ENCODE results near the gene KCNAB3.

KCNAB3 gene

GRCh38 chr17:7916385-7916682 lies 13.3 kb downstream of the KCNAB3 start:
- no peaks in the 10 kb centered on the region for H3K36me3 ChIP-seq (ENCODE audit: control insufficient read depth, insufficient read depth, low read length)
- peaks cover 5% of the 10 kb centered on the region; the same call in 1 of the 2 replicates for H3K4me1 ChIP-seq (ENCODE audit: control insufficient read depth, insufficient read depth, low read length)
- H3K4me3 ChIP-seq (ENCODE audit: low read depth, low read length): peak overlapping the region; percentile 63; the same call in 1 of the 2 replicates
- H3K27me3 ChIP-seq (ENCODE audit: control insufficient read depth, insufficient read depth, low read length): peaks cover 42% of the 10 kb centered on the region
- no peak overlapping the region for H3K9ac ChIP-seq (ENCODE audit: low read depth, low read length)
- no peak overlapping the region for H3K27ac ChIP-seq (ENCODE audit: low read depth, low read length)
- H3K9me3 ChIP-seq (ENCODE audit: control insufficient read depth, insufficient read depth, low read length): no peaks in the 10 kb centered on the region

DNA sequence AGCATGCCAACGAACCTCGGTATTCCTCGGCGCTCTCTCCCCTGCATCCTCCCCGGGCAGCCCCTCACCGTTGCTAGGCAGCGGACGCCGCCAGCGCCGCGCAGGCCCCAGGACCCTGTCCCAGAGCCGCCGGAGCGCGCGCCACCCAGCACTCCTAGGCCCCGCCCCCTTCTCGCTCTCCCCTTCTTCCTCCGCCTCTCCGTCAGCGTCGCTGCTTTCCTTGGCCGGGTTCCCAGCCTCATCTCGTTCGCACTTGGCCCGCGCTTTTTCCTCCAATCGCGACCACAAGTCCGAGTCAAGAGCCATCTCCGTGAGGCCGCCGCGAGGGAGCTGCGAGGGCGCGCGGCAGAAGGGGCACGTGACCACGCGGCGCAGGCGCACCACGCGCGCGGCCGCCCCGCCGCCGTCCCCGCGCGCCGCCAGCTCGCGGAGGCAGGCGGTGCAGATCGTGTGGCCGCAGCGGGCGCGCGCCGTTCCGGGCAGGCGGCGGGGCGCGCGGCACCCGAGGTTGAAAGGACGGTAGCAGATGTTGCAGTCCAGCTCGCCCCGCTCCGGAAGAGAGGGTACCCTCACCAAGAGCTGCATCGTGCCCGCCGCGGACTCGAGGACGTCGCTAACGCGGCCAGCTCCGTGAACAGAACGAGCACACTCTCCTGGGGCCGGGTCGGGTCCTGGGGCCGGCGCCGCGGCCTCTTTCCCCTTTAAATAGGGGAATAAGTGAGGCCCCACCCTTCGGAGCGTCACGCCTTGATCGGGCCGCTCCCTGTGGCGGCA lies 13.9 kb downstream of the KCNAB3 start, which contains the start of gene RNF227:
TSS of gene RNF227 (minus strand) at position 679 of the 774 bp plus-strand sequence. CDS start at position 585, 94 bp downstream.
- Histone ChIP-seq H3K27me3 (ENCODE audit: control insufficient read depth, insufficient read depth, low read length) (peaks cover 37% of the 10 kb centered on the region), H3K9ac (ENCODE audit: low read depth, low read length) (peak within 1 kb of the TSS; percentile 17; the same call in 1 of the 2 replicates), H3K27ac (ENCODE audit: low read depth, low read length) (no peak within 1 kb of the TSS), H3K9me3 (ENCODE audit: control insufficient read depth, insufficient read depth, low read length) (no peaks in the 10 kb centered on the region), H3K4me3 (ENCODE audit: low read depth, low read length) (peak within 1 kb of the TSS; percentile 63), H3K4me1 (ENCODE audit: control insufficient read depth, insufficient read depth, low read length) (peaks cover 5% of the 10 kb centered on the region; the same call in 1 of the 2 replicates), H3K36me3 (ENCODE audit: control insufficient read depth, insufficient read depth, low read length) (0 out of 2 replicates have a peak, but pooled peaks cover 1% of the 10 kb centered on the region)

DNA sequence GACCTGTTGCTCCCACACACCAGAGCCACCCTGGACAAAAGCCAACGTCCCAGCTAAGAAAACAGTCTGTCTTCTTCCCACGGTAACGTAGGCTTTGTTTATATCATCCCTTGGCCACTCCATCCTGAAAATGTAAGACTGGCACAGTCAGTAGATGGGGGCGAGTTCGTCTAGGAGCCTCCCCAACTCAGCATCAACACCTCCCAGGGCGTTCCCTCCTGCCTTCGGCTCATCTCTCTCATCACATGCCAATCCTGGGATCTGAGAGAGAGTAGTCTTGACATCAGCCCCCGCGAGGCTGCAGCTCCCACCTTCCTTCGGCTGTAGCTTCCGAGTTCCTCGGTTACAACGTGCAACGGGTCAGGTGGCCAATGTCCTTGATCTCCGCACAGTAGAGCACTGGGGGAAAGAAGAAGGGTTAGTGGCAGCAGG lies 14.5 kb downstream of the KCNAB3 start:
- no peak overlapping the region for H3K9ac ChIP-seq (ENCODE audit: low read depth, low read length)
- H3K4me1 ChIP-seq (ENCODE audit: control insufficient read depth, insufficient read depth, low read length): peaks cover 5% of the 10 kb centered on the region; the same call in 1 of the 2 replicates
- H3K27ac ChIP-seq (ENCODE audit: low read depth, low read length): no peak overlapping the region
- H3K27me3 ChIP-seq (ENCODE audit: control insufficient read depth, insufficient read depth, low read length): peaks cover 34% of the 10 kb centered on the region
- H3K4me3 ChIP-seq (ENCODE audit: low read depth, low read length): peak overlapping the region; percentile 63
- no peaks in the 10 kb centered on the region for H3K9me3 ChIP-seq (ENCODE audit: control insufficient read depth, insufficient read depth, low read length)
- H3K36me3 ChIP-seq (ENCODE audit: control insufficient read depth, insufficient read depth, low read length): 0 out of 2 replicates have a peak, but pooled peaks cover 5% of the 10 kb centered on the region

- peaks cover 5% of the 10 kb centered on the region; the same call in 1 of the 2 replicates for H3K4me1 ChIP-seq (ENCODE audit: control insufficient read depth, insufficient read depth, low read length)
- H3K27ac ChIP-seq (ENCODE audit: low read depth, low read length): no peak overlapping the region
- H3K36me3 ChIP-seq (ENCODE audit: control insufficient read depth, insufficient read depth, low read length): peaks cover 13% of the 10 kb centered on the region; the same call in 1 of the 2 replicates
- no peak overlapping the region for H3K4me3 ChIP-seq (ENCODE audit: low read depth, low read length)
- peaks cover 28% of the 10 kb centered on the region for H3K27me3 ChIP-seq (ENCODE audit: control insufficient read depth, insufficient read depth, low read length)
- no peak overlapping the region for H3K9ac ChIP-seq (ENCODE audit: low read depth, low read length)
- no peaks in the 10 kb centered on the region for H3K9me3 ChIP-seq (ENCODE audit: control insufficient read depth, insufficient read depth, low read length)
Measured at GRCh38 chr17:7912927-7913524, 16.6 kb downstream of the KCNAB3 start.

GRCh38 chr17:7911116-7911515 lies 18.5 kb downstream of the KCNAB3 start:
- H3K36me3 ChIP-seq (ENCODE audit: control insufficient read depth, insufficient read depth, low read length): peaks cover 25% of the 10 kb centered on the region
- peaks cover 13% of the 10 kb centered on the region for H3K27me3 ChIP-seq (ENCODE audit: control insufficient read depth, insufficient read depth, low read length)
- H3K27ac ChIP-seq (ENCODE audit: low read depth, low read length): no peak overlapping the region
- H3K9me3 ChIP-seq (ENCODE audit: control insufficient read depth, insufficient read depth, low read length): no peaks in the 10 kb centered on the region
- peaks cover 5% of the 10 kb centered on the region; the same call in 1 of the 2 replicates for H3K4me1 ChIP-seq (ENCODE audit: control insufficient read depth, insufficient read depth, low read length)
- H3K9ac ChIP-seq (ENCODE audit: low read depth, low read length): no peak overlapping the region
- no peak overlapping the region for H3K4me3 ChIP-seq (ENCODE audit: low read depth, low read length)

DNA sequence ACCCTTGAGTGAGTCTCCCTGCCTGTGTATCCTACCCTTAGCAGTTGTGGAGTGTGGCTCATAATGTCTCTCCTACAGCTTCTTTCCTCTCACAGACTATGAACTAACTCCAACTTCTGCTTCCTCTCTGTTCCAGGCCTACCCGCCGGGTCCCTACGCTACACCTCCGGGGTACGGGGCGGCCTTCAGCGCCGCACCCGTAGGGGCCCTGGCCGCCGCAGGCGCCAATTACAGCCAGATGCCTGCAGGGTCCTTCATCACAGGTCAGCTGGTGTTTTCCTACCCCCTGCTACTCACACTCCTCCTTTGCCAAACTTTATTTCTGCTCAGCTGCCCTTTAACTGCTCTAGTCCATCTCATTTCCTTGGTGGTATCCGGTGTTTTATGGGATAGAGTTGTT lies 18.9 kb downstream of the KCNAB3 start:
- Histone ChIP-seq H3K4me1 (ENCODE audit: control insufficient read depth, insufficient read depth, low read length) (0 out of 2 replicates have a peak, but pooled peaks cover 5% of the 10 kb centered on the region), H3K27ac (ENCODE audit: low read depth, low read length) (no peak overlapping the region), H3K4me3 (ENCODE audit: low read depth, low read length) (no peak overlapping the region), H3K9ac (ENCODE audit: low read depth, low read length) (no peak overlapping the region), H3K9me3 (ENCODE audit: control insufficient read depth, insufficient read depth, low read length) (no peaks in the 10 kb centered on the region), H3K36me3 (ENCODE audit: control insufficient read depth, insufficient read depth, low read length) (peaks cover 25% of the 10 kb centered on the region), H3K27me3 (ENCODE audit: control insufficient read depth, insufficient read depth, low read length) (peaks cover 11% of the 10 kb centered on the region)

- 0 out of 2 replicates have a peak, but pooled peaks cover 4% of the 10 kb centered on the region for H3K4me1 ChIP-seq (ENCODE audit: control insufficient read depth, insufficient read depth, low read length)
- no peak overlapping the region for H3K27ac ChIP-seq (ENCODE audit: low read depth, low read length)
- peaks cover 28% of the 10 kb centered on the region for H3K36me3 ChIP-seq (ENCODE audit: control insufficient read depth, insufficient read depth, low read length)
- no peak overlapping the region for H3K4me3 ChIP-seq (ENCODE audit: low read depth, low read length)
- H3K9me3 ChIP-seq (ENCODE audit: control insufficient read depth, insufficient read depth, low read length): no peaks in the 10 kb centered on the region
- H3K9ac ChIP-seq (ENCODE audit: low read depth, low read length): no peak overlapping the region
- H3K27me3 ChIP-seq (ENCODE audit: control insufficient read depth, insufficient read depth, low read length): peaks cover 9% of the 10 kb centered on the region
Measured at GRCh38 chr17:7910281-7910680, 19.4 kb downstream of the KCNAB3 start.

DNA sequence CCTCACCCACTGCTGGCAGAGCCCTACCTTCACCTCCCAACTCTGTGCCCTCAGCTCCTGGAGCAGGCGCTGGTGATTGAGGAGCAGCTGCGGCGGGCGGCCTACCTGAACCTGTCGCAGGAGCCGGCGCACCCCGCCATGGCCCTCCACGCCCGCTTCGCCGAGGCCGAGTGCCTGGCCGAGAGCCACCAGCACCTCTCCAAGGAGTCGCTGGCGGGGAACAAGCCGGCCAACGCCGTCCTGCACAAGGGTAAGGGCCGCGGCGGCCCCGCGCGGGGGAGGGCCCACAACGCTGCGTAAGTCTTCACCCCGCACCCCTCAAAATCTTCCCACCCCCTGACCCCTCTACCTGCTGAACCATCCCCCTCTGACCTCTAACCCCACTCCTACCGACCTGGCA lies 20.6 kb downstream of the KCNAB3 start:
- H3K4me1 ChIP-seq (ENCODE audit: control insufficient read depth, insufficient read depth, low read length): no peaks in the 10 kb centered on the region
- peaks cover 39% of the 10 kb centered on the region for H3K36me3 ChIP-seq (ENCODE audit: control insufficient read depth, insufficient read depth, low read length)
- no peaks in the 10 kb centered on the region for H3K27me3 ChIP-seq (ENCODE audit: control insufficient read depth, insufficient read depth, low read length)
- H3K27ac ChIP-seq (ENCODE audit: low read depth, low read length): no peak overlapping the region
- no peak overlapping the region for H3K4me3 ChIP-seq (ENCODE audit: low read depth, low read length)
- H3K9ac ChIP-seq (ENCODE audit: low read depth, low read length): no peak overlapping the region
- no peaks in the 10 kb centered on the region for H3K9me3 ChIP-seq (ENCODE audit: control insufficient read depth, insufficient read depth, low read length)

DNA sequence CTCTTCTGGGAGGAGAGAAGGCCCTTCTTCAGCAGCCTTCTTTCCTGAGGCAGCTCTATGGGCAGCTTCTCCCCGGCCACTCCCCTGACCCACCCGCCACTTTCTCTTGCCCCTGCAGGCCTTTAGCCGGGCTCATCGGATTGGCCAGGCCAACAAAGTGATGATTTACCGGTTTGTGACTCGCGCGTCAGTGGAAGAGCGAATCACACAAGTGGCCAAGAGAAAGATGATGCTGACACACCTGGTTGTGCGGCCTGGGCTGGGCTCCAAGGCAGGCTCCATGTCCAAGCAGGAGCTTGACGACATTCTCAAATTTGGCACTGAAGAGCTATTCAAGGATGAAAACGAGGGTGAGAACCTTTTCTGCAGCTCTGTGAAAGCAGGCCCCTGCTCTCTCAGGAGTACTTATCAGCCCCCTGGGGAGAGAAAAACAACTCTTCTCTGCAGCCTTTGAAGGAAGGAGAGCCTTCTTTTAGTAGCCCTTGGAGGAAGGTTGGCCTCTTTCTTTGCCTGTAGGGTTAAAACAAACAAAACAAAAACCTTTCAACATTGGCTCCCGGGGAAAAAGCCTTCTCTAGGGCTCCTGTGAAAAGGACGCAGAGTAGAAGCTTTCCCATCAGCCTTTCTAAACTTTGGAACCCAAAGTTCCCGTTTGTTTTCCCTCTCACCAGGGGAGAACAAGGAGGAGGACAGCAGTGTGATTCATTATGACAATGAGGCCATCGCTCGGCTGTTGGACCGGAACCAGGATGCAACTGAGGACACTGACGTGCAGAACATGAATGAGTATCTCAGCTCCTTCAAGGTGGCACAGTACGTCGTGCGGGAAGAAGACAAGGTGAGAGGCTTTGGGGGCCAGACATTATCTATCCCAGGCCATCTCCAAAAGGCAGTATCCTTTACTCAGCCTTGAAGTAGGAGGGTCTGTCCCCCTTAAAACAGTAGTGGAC lies 26.2 kb downstream of the KCNAB3 start:
- H3K4me3 ChIP-seq (ENCODE audit: low read depth, low read length): no peak overlapping the region
- H3K9me3 ChIP-seq (ENCODE audit: control insufficient read depth, insufficient read depth, low read length): no peaks in the 10 kb centered on the region
- no peaks in the 10 kb centered on the region for H3K27me3 ChIP-seq (ENCODE audit: control insufficient read depth, insufficient read depth, low read length)
- peak overlapping the region; percentile 51 for H3K27ac ChIP-seq (ENCODE audit: low read depth, low read length)
- peaks cover 3% of the 10 kb centered on the region; the same call in 1 of the 2 replicates for H3K4me1 ChIP-seq (ENCODE audit: control insufficient read depth, insufficient read depth, low read length)
- H3K9ac ChIP-seq (ENCODE audit: low read depth, low read length): no peak overlapping the region
- peaks cover 59% of the 10 kb centered on the region for H3K36me3 ChIP-seq (ENCODE audit: control insufficient read depth, insufficient read depth, low read length)

DNA sequence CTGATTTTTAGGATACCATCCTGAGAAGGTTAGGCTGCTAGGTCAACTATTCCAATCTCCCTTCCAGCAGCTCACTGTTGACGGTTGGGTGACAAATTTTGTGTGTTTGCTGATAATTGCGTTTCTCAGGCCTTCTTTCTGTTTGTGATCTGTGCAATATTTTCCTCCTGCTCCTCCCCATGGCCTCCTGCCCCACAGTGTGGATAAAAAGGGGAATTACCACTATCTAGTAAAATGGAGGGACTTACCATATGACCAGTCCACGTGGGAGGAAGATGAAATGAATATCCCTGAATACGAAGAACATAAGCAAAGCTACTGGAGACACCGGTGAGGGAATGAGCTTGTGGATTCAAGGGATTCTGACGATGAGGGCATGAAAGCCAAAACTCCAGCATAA lies 31.9 kb downstream of the KCNAB3 start:
- no peaks in the 10 kb centered on the region for H3K27me3 ChIP-seq (ENCODE audit: control insufficient read depth, insufficient read depth, low read length)
- no peaks in the 10 kb centered on the region for H3K4me1 ChIP-seq (ENCODE audit: control insufficient read depth, insufficient read depth, low read length)
- no peak overlapping the region for H3K27ac ChIP-seq (ENCODE audit: low read depth, low read length)
- no peaks in the 10 kb centered on the region for H3K9me3 ChIP-seq (ENCODE audit: control insufficient read depth, insufficient read depth, low read length)
- no peak overlapping the region for H3K4me3 ChIP-seq (ENCODE audit: low read depth, low read length)
- H3K9ac ChIP-seq (ENCODE audit: low read depth, low read length): no peak overlapping the region
- H3K36me3 ChIP-seq (ENCODE audit: control insufficient read depth, insufficient read depth, low read length): peaks cover 48% of the 10 kb centered on the region
